NCI-H748 (cell line): ENCODE data around the gene ATP6V1C2.
"Not testable (repeated sequence)": the region's sequence is repeated elsewhere in the genome, so short reads cannot be mapped to it uniquely, and the experiment has no call there.

Experiments used
- DNase-seq: peaks from one replicate; lab custom pipeline; 2025; ENCODE audit not compliant: unreplicated experiment; lab: John Stamatoyannopoulos, UW

Gene ATP6V1C2

DNA sequence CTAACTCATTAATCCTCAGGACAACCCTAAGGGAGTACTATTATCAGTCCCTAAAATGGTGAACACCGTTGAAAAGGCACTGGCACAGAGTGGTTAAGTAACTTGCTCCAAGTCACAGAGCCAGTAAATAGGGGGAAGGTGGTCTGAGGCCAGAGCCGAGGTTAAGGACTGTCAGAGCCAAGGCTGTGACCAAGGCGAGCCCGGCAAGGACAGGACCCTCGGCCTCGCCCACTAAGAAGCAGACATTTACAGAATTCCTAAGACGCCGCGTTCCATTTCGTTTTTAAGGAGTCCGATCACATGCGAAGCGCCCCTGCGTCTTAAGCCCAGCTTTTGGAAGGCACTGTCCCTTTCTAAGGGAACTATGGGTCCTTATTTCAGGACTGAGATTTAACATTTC is 90.1 kb downstream of the ATP6V1C2 start:
- no peak for DNase-seq

DNA sequence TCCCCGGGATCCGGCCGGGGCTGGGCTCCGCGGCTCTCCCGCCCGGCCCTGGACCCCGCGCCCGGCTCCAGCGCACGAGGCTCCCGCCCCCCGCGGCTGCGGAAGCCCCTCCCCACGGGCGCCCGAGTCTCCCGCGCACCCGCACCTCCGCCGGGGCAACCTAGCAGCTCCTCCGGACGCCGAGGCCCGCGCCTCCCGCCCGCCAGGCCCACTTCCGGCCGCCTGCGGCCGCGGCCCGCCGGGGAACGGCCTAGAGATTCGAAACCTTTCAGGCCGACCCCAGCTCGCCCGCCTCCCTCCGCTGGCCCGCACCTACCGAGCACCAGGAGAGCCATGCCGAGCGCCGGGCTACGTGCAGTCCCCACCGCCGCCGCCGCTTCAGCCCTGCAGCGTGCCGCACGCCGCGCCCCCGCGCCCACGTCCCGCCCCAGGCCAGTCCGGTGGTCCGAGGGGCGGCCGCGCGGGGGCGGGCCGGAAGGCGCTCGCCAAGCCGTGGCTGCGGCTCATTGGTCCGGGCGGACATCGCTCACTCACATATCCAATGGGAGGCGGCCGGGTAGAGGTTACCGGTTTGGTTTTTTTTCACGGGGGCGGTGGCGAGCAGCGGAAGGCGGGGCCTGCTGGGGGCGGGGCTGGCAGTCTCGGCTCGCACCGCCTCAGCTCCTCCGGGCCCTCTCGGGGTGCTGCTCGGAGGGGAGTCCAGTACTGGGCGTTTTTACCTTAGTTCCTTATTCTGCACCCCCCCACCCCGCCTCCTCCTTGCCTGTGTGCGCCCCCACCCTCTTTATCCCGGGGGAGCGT is 91.1 kb downstream of the ATP6V1C2 start, which contains the start of gene PDIA6:
Gene PDIA6 (minus strand): TSS at position 424 of the 801 bp plus-strand sequence. CDS start 89 bp downstream, at position 335.
- peak; percentile 97 for DNase-seq

DNA sequence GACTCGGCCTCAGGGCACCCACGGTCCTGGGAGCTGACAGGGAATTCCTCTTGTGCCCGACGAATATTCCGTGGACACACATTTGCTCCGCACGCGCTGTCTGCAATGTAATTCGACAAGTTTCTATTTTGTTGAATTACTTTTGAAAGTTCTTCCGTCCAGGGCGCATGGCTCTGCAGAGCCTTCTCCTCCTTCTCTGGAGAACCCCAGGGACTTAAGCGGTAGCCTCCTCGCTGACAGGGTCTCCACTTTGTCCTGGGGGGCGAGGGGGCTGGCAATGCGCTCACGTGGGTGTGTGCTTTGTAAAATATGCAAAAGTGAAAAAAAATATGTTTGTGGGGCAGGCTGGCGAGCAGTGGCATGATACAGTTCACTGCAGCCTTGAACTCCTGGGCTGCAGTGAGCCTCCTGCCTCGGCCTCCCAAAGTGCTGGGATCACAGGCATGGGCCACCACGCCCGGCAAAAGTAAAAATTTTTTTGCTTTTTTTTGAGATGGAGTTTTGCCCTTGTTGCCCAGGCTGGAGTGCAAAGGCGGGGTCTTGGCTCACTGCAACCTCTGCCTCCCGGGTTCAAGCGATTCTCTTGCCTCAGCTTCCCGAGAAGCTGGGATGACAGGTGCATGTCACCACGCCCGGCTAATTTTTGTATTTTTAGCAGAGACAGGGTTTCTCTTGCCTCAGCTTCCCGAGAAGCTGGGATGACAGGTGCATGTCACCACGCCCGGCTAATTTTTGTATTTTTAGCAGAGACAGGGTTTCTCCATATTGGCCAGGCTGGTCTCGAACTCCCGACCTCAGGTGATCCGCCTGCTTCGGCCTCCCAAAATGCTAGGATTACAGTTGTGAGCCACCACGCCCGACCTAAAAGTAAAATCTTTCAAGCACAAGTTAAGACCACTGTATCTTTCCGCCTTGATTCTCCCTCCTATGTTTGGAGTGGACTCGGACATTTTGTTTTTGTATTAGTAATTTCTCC is 92.0 kb downstream of the ATP6V1C2 start:
- DNase-seq = peak; percentile 55

DNA sequence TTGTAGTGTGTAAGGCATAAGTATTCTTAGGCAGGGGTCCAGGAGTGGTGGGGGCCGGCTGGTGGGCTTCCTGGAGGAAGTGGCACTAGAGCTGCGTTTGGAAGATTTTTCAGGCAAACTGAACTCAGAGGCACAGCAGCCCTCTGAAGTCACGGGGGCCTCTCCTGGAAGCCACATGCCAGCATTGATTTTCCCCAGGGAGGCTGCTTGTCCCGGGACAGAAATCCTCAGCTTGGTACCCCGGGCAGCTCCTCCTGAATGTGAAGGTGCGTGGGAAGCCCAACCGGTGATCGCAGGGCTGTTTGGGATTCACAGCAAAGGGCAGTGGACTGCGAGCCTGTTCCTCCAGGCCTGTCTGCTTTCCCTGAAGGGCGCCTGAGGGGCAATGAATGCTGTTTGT is 92.7 kb downstream of the ATP6V1C2 start:
- no peak for DNase-seq

DNA sequence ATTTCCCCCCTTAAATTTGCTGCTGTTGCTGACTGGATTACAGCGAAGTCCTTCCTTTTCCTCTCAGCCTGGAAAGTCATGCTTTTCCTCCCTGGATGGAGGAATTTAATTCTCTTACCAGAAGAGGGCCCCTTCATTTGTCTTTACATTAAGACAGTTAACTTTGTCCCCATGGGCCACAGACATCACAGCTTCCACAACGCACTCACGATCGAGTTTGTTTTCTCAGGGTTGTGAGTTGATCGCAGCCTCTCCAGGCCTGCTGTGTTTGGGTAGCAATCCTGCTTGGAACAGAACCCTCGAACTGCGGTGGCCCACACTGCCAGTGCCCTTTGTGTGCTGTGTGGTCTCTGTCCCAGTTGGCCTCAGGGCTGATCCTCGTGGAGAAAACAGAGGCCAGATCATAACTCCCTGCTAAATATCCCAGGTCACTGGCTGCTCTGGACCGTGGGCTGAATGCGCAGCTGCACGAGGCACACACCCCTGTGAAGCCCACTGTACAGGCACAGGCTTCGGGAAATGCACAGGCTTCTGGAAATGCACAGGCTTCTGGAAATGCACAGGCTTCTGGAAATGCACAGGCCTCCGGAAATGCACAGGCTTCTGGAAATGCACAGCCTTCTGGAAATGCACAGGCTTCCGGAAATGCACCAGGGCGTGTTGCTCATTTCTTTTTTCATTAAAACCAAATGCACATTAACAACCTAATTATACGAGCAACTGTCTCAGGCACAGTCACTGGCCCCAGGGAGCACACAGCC is 93.3 kb downstream of the ATP6V1C2 start:
- DNase-seq = no peak

DNA sequence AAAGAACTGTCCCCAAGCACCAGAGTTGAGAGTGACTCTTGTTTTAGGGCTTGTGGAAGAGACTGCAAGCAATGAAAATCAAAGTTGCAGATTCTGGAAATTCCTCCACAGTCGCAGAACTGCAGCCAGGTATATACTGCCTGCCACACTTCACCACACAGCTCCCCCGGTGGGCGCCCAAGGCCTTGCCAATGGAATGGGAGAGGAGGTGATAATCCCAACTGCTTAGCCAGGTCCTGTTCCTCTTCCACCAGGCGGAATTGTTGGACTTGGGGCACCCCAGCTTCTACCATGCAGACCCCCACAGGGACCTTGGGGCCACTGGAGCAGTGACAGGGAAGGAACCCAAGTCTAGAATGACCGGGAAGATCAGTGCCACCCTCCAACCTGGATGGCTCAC is 96.0 kb downstream of the ATP6V1C2 start:
- DNase-seq = no peak

DNA sequence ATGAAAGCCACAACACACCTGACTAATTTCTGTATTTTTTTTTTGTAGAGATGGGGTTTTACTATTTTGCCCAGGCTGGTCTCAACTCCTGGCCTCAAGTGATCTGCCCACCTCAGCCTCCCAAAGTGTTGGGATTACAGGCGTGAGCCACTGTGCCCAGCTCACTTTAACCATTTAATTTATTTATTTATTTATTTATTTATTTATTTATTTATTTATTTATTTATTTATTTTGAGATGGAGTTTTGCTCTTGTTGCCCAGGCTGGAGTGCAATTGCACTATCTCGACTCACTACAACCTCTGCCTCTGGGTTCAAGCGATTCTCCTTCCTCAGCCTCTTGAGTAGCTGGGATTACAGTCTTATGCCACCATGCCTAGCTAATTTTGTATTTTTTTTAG is 96.9 kb downstream of the ATP6V1C2 start:
- DNase-seq = not testable (repeated sequence)

DNA sequence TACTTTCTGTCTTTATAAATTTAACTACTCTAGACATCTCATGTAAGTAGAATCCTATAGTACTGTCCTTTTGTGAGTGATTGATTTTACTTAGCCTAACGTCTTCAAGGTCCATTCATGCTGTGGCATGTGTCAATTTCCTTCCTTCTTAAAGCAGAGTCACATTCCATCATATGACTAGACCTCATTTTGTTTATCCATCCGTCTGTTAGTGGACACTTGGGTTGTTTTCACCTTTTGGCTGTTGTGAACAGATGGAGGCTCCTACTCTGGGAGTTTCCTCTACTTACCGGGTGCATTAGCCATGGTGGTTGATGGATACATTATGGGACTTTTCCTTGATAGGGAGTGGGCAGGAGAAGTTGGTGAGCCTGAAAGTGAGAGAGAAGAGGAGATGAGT is 97.6 kb downstream of the ATP6V1C2 start:
- DNase-seq = no peak

DNA sequence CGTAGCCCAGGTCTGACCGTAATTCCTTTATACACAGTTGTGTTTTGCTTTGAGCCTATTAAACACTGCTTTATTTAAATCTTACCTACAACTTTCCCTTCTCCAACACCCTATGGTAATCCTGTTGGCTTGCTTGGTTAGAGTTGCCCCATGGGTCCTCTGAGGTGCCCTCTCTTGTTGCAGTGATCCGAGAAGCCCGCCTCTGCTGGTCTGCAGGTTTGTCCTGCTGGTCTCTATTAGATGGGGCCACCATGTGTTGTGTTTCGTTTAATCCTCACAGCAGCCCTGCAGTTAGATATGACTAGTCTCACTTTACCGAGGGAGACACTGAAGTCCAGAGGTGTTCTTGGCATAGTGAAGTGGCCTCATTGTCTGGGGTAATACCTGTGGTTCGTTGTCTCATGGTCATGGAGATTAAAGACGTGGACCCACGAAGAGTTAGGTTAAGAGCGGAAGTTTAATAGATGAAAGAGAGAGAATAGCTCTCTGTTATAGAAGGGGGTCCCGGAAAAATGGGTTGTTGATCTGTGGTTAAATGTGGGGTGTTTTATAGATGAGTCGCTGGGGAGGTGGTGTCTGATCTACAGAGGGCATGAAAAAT is 98.4 kb downstream of the ATP6V1C2 start:
- no peak for DNase-seq

DNA sequence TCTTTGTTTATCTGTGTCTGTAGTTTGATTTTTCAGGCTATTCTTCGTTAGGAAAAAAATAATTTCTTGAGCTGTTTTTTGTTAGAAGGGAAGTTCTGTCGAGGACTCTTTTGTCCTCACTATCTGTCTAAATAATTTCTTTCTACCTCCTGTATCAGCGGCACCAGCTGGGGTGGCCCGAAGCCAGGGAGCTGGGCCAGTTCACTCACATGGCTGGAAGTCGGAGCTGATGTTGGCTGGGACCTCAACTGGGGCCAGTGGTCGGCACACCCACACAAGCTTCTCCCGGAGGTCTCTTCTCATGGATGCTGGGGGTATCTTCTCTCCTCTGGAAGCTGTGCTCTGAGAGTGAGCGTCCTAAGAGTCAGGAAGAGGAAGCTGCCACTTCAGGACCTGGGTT is 99.1 kb downstream of the ATP6V1C2 start:
- DNase-seq = no peak

DNA sequence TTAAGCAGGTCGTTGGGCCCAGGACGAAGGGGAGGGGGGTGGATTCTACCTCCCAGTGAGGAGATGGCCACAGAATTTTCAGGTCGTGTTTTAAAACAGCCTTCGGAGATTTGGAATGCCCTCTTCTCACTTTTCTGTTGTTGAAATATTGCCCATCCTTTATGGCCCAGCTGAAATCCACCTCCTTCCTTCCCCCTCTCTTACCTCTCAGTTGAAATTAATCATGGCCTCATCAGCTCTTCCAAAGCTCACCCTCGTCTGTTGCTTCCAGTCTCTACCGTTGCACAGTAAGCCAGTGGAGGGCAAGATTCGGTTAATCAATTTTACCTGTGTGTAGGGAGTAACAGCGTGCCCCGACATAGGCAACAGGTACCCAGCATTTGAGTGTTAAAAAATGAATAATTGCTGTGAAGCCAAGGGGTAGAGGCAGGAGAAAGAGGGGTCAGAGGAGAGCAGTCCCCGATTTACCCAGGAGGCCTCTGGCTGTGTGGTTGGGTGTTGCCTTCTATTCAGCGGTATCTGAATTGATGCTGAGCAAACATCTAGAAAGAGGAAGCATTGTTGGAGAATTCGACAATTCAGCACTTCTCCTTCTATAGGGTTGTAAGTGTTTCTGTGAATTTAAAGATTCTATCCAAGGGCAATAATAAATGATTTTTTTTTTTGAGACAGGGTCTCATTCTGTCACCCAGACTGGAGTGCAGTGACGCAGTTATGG is 99.7 kb downstream of the ATP6V1C2 start:
- DNase-seq = peak; percentile 12

DNA sequence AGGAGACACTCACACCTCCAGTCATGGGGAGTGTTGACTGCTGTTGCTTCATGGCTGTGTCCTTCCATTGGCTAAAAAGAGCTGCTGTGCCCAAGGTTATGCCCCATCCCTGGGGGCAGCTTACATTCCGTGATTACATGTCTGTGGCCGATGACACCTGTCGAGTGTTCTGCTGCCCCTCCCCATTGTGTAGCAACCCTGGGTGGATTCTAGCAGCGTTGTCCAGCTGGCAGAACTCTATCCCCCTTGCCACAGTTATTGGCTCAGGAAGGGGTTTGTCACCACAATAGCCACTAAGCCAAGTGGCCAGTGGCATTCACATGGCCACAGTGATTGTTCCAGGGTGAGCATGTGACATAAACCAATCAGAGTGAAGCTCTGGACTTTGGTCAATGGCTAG is 102.8 kb downstream of the ATP6V1C2 start:
- no peak for DNase-seq

DNA sequence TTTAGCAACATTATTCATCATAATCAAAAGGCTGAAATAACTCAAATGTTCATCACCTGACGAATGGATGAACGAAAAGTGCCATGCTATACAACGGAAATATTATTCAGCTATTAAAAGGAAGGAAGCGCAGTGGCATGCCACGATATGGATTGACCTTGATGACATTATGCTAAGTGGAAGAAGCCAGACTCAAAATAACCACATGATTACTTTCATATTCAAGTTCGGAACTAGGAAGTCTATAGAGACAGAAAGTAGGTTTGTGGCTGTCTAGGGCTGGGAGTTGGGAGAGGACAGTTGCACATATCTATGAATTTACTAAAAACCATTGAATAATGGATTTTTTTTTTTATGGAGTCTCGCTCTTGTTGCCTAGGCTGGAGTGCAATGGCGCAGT is 104.6 kb downstream of the ATP6V1C2 start:
- DNase-seq = no peak

DNA sequence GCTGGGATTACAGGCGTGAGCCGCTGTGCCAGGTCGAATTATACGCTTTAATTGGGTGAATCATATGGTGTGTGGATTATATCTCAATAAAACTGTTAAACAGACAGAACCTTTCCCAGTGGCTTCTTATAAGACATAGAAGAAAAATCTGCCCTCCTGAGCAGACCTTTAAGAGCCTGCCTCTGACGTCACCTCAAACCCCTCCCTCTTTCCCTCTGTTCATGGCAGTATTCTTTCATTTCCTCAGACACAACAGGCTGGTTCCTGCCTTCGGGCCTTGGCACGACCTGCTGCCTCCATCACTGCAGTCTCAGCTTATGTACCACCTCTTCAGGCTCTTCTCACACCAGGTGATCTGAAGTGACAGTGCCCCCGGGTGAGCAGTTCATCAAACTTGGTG is 105.2 kb downstream of the ATP6V1C2 start:
- no peak for DNase-seq

DNA sequence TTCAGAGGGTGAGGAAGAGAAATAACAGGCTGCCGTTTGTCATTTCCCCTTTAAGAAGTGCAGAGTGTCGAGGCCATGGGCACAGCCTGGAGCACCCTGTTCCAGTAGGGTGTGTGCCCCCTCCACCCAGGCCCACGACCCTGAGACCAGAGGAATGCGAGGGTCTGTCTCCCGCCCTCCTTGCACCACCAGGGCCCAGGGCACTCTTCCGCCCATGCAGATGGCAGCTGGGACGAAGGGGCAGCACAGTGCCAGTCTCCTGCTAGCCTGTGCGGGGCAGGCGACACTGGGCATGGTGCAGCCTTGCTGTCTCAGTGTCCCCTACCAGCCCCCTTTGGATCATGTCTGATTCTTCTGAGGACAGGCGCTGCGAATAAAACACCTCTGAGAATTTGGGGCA is 106.9 kb downstream of the ATP6V1C2 start:
- no peak for DNase-seq

DNA sequence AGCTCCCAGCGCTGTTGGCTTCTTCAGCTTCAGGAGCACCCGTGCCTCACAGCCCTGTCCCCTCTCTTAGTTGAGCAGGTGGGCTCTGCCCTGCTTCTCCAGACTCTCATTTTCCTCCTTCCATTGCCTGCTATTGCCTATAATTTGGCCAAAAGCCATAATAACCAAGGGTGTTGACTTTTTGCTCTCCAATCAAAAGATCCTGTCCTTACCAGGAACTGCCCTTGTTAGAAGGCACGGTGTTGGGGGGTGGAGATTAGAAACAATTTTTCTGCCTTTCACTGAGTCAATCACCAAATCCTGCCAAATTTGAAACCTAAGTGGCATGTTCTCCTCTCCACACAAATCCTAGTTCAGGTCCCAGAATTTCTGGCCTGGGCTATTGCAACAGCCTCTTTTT is 107.9 kb downstream of the ATP6V1C2 start:
- DNase-seq = no peak

DNA sequence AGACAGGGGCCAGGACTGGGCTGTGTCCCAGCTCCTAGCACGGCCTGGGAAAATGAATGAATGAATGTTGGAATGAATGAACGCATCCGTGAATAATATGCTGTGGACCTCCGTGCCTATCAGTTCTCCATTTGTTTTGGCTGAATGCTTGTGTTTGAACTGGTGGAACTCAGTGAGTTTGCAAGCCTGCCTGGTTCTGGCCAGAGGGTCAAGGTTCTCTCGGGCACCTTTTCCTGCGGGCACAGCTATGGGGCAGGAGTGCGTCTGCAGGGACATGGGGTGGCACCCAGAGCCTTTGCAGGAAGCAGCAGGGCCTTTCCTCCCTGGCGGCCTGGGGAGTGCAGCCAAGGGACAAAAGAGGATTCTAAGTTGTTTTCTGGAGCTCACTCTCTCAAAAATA is 108.8 kb downstream of the ATP6V1C2 start:
- DNase-seq = no peak

DNA sequence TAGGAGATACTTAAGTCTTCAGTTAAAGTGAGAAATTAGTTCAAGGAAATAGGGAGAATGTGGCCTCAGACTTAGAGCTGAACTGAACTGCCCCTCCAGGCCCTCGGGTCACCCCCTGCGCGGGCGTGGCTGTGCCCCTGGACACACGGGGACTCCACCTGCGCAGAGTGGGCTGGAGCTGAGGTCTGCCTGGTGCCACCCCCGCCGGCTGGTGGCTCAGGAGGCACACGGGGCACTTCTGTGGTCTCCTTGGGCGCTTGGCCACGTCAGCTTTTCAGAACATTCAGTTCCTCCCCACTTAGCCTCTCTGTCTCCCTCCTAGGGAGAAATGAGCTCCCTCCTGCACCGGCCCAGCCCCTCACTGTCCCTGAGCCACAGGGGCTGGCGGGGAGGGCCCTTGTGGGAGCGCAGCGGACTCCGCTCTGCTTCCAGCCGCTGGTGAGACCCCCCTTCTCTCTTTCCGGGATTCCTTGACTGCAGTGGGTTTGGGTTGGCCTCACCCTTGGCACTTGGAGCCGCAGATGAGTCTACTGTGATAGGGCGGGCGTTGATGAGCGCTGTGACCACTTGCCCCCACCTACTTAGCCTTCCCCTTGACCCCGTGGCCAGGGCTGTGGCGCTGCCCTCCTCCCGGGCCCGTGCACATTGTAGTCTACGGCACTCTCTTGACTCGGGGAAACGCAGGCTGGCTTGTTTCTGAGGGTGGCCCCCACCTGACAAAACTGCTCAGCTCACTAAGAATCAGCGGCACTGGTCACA is 109.4 kb downstream of the ATP6V1C2 start:
- DNase-seq = no peak

DNA sequence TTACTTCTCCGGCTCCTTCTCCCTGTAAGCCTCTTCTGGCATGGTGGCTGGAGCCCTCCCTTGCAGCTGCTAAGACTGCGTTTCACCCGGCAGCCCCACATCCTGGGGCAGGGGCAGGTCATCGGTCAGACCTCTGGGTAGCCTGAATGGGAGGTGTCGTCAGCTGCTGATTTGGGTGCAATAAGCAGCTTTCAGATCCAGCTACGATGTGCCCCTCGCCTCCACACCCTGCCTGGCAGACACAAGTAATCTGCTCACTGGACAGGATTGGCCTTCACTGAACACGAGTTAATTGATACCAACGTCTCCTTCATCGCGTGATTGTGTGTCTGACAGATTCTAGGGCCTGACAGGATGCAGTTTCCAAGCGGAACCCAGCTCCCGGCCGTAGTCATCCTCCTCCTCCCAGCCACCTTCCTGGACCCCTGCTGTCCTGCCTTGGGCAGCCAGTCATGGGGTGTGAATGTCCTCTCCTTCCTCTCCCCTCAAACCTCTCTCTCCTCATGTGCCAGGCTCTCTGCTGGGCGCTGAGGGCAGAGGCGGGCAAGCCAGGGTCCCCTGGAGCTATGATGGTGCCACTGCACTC is 110.1 kb downstream of the ATP6V1C2 start:
- no peak for DNase-seq
